ENCODE results near the gene EPHB2. TPM values are rescaled to one million over a fixed set of nuclear protein-coding genes. Genes with fewer than 3 reads are reported as not detected.
A peak's percentile ranks its signal among the peaks of the same experiment; 100 is the strongest.

The EPHB2 gene
- total RNA-seq, 1 donor from 2014 or later = 69.4 TPM

DNA sequence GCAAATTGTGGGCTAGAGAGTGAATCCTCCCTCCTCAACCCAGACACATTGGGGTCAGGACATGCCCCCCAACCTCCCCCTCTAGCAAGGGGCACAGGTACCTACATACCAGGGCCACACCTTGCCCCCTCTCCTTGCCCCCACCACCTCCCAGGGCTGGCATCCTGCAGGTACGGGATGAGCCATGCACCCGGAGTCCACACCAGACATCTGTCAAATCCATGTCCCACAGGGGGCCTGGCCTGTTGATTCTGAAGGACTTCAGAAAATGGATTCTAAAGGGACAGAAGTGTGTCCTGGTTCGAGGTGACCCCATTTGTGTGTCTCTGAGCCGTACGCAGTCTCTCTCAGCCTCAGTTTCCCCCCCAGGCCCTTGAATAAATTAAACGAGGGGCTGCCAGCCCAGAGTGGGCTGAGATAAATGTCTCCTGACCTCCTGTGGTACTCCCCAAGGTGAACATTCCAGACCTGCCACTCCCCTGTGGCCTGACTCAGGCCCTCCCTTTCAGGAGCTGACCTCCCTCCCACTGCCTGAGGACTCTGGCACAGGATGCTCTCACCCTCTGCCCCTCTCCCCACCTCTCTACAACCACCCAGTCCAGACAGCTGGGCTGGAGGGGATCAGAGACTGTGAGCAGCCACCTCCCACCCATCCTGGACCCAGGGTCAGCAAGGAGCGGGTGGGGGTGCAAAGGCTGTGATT, 94.5 kb downstream of the EPHB2 start:
- no peak for DNase-seq (ENCODE audit: low spot score, unreplicated experiment)
- H3K4me3 Mint-ChIP-seq (ENCODE audit: low read depth) = no peak overlapping the region
- H3K36me3 Mint-ChIP-seq (ENCODE audit: insufficient read depth) = no peaks in the 10 kb centered on the region
- no peak for TF ChIP-seq CTCF (IDR thresholded peaks at IDR 0.05; ENCODE audit: unreplicated experiment)
- H3K27me3 Mint-ChIP-seq = no peaks in the 10 kb centered on the region
- H3K9me3 Mint-ChIP-seq (ENCODE audit: low read depth) = no peaks in the 10 kb centered on the region
- H3K4me1 Mint-ChIP-seq (ENCODE audit: low read depth) = peaks cover 34% of the 10 kb centered on the region
- peak overlapping the region; percentile 85 for H3K27ac Mint-ChIP-seq

- Mint-ChIP-seq H3K4me3 (ENCODE audit: low read depth) (no peak overlapping the region), H3K4me1 (ENCODE audit: low read depth) (peaks cover 29% of the 10 kb centered on the region), H3K27ac (peak overlapping the region; percentile 85), H3K27me3 (no peaks in the 10 kb centered on the region), H3K36me3 (ENCODE audit: insufficient read depth) (no peaks in the 10 kb centered on the region), H3K9me3 (ENCODE audit: low read depth) (no peaks in the 10 kb centered on the region)
- TF ChIP-seq CTCF (IDR thresholded peaks at IDR 0.05; ENCODE audit: unreplicated experiment) = no peak
- DNase-seq (ENCODE audit: low spot score, unreplicated experiment) = no peak
Observed at GRCh38 chr1:22805672-22806038, 95.0 kb downstream of the EPHB2 start.

GRCh38 chr1:22806584-22806983, 95.9 kb downstream of the EPHB2 start:
- no peak overlapping the region for H3K27ac Mint-ChIP-seq
- H3K4me3 Mint-ChIP-seq (ENCODE audit: low read depth) = no peak overlapping the region
- no peak for DNase-seq (ENCODE audit: low spot score, unreplicated experiment)
- no peaks in the 10 kb centered on the region for H3K9me3 Mint-ChIP-seq (ENCODE audit: low read depth)
- TF ChIP-seq CTCF (IDR thresholded peaks at IDR 0.05; ENCODE audit: unreplicated experiment) = no peak
- H3K4me1 Mint-ChIP-seq (ENCODE audit: low read depth) = peaks cover 24% of the 10 kb centered on the region
- no peaks in the 10 kb centered on the region for H3K36me3 Mint-ChIP-seq (ENCODE audit: insufficient read depth)
- H3K27me3 Mint-ChIP-seq = no peaks in the 10 kb centered on the region

GRCh38 chr1:22807340-22807739, 96.7 kb downstream of the EPHB2 start:
- H3K4me3 Mint-ChIP-seq (ENCODE audit: low read depth) = no peak overlapping the region
- no peak overlapping the region for H3K27ac Mint-ChIP-seq
- no peaks in the 10 kb centered on the region for H3K27me3 Mint-ChIP-seq
- H3K4me1 Mint-ChIP-seq (ENCODE audit: low read depth) = peaks cover 23% of the 10 kb centered on the region
- H3K9me3 Mint-ChIP-seq (ENCODE audit: low read depth) = no peaks in the 10 kb centered on the region
- TF ChIP-seq CTCF (IDR thresholded peaks at IDR 0.05; ENCODE audit: unreplicated experiment) = no peak
- no peak for DNase-seq (ENCODE audit: low spot score, unreplicated experiment)
- H3K36me3 Mint-ChIP-seq (ENCODE audit: insufficient read depth) = no peaks in the 10 kb centered on the region

- no peak for TF ChIP-seq CTCF (IDR thresholded peaks at IDR 0.05; ENCODE audit: unreplicated experiment)
- H3K27me3 Mint-ChIP-seq = no peaks in the 10 kb centered on the region
- H3K9me3 Mint-ChIP-seq (ENCODE audit: low read depth) = no peaks in the 10 kb centered on the region
- H3K4me3 Mint-ChIP-seq (ENCODE audit: low read depth) = no peak overlapping the region
- no peak overlapping the region for H3K27ac Mint-ChIP-seq
- DNase-seq (ENCODE audit: low spot score, unreplicated experiment) = no peak
- peaks cover 23% of the 10 kb centered on the region for H3K4me1 Mint-ChIP-seq (ENCODE audit: low read depth)
- H3K36me3 Mint-ChIP-seq (ENCODE audit: insufficient read depth) = no peaks in the 10 kb centered on the region
Observed at GRCh38 chr1:22808186-22808675, 97.6 kb downstream of the EPHB2 start.
